Measurements from ENCODE around the gene IQCH. TPM values are rescaled to one million over a fixed set of nuclear protein-coding genes. Genes with fewer than 3 reads are reported as not detected.

The IQCH gene
- total and polyA plus RNA-seq, 8 donors = 1.4 to 3.4 (median 2.8) TPM

- Histone ChIP-seq H3K27ac (no peak overlapping the region), H3K4me1 (peaks cover 0 to 3% of the 10 kb centered on the region in 2 donors), H3K36me3 (peaks cover 0 to 19% of the 10 kb centered on the region in 2 donors), H3K4me3 (no peak overlapping the region), H3K9me3 (no peaks in the 10 kb centered on the region), H3K27me3 (no peaks in the 10 kb centered on the region)
- intact Hi-C loops (cut with DNase I) = no loop called here
- ATAC-seq (no peak), DNase-seq (no peak)
- no peak for TF ChIP-seq CTCF (IDR thresholded peaks at IDR 0.05)
These were observed 260.5 kb downstream of the IQCH start for GRCh38 chr15:67515090-67515489.

- peaks cover 0 to 19% of the 10 kb centered on the region in 2 donors for H3K36me3 ChIP-seq
- H3K9me3 ChIP-seq = no peaks in the 10 kb centered on the region
- intact Hi-C loops (cut with DNase I) = no loop called here
- TF ChIP-seq CTCF (IDR thresholded peaks at IDR 0.05) = no peak
- H3K4me1 ChIP-seq = peaks cover 0 to 8% of the 10 kb centered on the region in 2 donors
- H3K27me3 ChIP-seq = no peaks in the 10 kb centered on the region
- DNase-seq (no peak), ATAC-seq (no peak)
- H3K27ac ChIP-seq = no peak overlapping the region
- H3K4me3 ChIP-seq = no peak overlapping the region
These were observed 261.0 kb downstream of the IQCH start for GRCh38 chr15:67515557-67515956.

GRCh38 chr15:67520321-67521028, 265.9 kb downstream of the IQCH start:
- DNase-seq (peak in 1 of 4 donors; percentile 16), ATAC-seq (peak; percentile 5)
- peaks cover 0 to 34% of the 10 kb centered on the region in 2 donors for H3K4me1 ChIP-seq
- H3K36me3 ChIP-seq = no peaks in the 10 kb centered on the region
- TF ChIP-seq CTCF (IDR thresholded peaks at IDR 0.05) = no peak
- peak overlapping the region; percentile 95 to 97 for H3K27ac ChIP-seq
- intact Hi-C loops (cut with DNase I) = no loop called here
- H3K9me3 ChIP-seq = no peaks in the 10 kb centered on the region
- H3K27me3 ChIP-seq = no peaks in the 10 kb centered on the region
- peak overlapping the region; percentile 74 to 85 for H3K4me3 ChIP-seq

DNA sequence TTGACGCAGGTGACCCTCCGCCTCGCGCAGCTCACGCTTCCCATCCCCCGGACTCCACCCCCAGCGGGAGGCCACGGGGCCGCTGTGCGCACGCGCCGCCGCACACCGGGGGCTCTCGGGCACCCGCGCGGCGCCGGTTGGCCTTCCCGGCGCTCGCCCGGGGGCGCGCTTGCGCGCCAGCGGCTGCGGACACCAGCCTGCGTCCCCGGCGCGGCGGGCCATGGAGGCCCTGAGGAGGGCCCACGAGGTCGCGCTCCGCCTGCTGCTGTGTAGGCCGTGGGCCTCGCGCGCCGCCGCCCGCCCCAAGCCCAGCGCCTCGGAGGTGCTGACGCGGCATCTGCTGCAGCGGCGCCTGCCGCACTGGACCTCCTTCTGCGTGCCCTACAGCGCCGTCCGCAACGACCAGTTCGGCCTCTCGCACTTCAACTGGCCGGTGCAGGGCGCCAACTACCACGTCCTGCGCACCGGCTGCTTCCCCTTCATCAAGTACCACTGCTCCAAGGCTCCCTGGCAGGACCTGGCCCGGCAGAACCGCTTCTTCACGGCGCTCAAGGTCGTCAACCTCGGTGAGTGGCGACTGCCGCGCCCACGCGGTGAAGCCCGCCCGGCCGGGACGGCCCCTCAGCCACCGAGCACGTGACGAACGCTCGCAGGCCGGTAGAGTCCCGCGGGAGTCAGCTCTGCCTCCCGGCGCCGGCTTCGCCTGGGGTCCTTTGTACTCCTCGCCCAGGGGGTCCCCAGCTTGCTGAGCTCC, 266.6 kb downstream of the IQCH start, which contains the start of gene C15orf61:
Gene C15orf61 (plus strand): TSS at position 103 of the 754 bp plus-strand sequence. CDS start 118 bp downstream, at position 221.
- Histone ChIP-seq H3K9me3 (no peaks in the 10 kb centered on the region), H3K4me3 (peak within 1 kb of the TSS; percentile 74 to 85), H3K27me3 (no peaks in the 10 kb centered on the region), H3K4me1 (peaks cover 0 to 34% of the 10 kb centered on the region in 2 donors), H3K36me3 (no peaks in the 10 kb centered on the region), H3K27ac (peak within 1 kb of the TSS; percentile 95 to 97)
- TF ChIP-seq CTCF (IDR thresholded peaks at IDR 0.05) = no peak
- peak; percentile 92 for ATAC-seq
- intact Hi-C loops (cut with DNase I) = no loop called here
- peak; percentile 80 to 95 (median 92) for DNase-seq

All from left lung (tissue), 10 donors.